ENCODE measurements around the gene PCDHGA1. TPM values are rescaled to one million over a fixed set of nuclear protein-coding genes. Genes with fewer than 3 reads are reported as not detected.

Gene PCDHGA1
- total RNA-seq, 1 donor from 2014 or later: 1.5 TPM

GRCh38 chr5:141511771-141512325 is 181.5 kb downstream of the PCDHGA1 start:
- H3K36me3 Mint-ChIP-seq: peaks cover 21% of the 10 kb centered on the region
- Histone ChIP-seq H3K27me3 (no peaks in the 10 kb centered on the region), H4K20me1 (ENCODE audit: low read depth) (peaks cover 16% of the 10 kb centered on the region), H3K4me2 (no peak overlapping the region), H3K4me3 (no peak overlapping the region), H3K36me3 (no peaks in the 10 kb centered on the region), H3K9ac (no peak overlapping the region), H2AFZ (replicated peaks) (no peak overlapping the region), H3K9me3 (ENCODE audit: low read depth) (no peaks in the 10 kb centered on the region), H3K27ac (no peak overlapping the region), H3K79me2 (ENCODE audit: low read depth) (no peaks in the 10 kb centered on the region), H3F3A (ENCODE audit: low read depth) (peaks cover 74% of the 10 kb centered on the region), H3K4me1 (peaks cover 56% of the 10 kb centered on the region)
- peaks cover 16% of the 10 kb centered on the region for H3K27me3 Mint-ChIP-seq (ENCODE audit: insufficient read depth, low read depth)
- DNase-seq (ENCODE audit: low spot score): no peak
- peaks cover 86% of the 10 kb centered on the region for H3K4me1 Mint-ChIP-seq
- TF ChIP-seq EZH2 (IDR thresholded peaks at IDR 0.05): no peak
- TF ChIP-seq CTCF (IDR thresholded peaks at IDR 0.05): no peak
- TF ChIP-seq EZH2phosphoT487 (IDR thresholded peaks at IDR 0.05): no peak
- H3K27ac Mint-ChIP-seq: peak overlapping the region; percentile 79
- no peaks in the 10 kb centered on the region for H3K9me3 Mint-ChIP-seq
- H3K4me3 Mint-ChIP-seq: peak overlapping the region; percentile 27

DNA sequence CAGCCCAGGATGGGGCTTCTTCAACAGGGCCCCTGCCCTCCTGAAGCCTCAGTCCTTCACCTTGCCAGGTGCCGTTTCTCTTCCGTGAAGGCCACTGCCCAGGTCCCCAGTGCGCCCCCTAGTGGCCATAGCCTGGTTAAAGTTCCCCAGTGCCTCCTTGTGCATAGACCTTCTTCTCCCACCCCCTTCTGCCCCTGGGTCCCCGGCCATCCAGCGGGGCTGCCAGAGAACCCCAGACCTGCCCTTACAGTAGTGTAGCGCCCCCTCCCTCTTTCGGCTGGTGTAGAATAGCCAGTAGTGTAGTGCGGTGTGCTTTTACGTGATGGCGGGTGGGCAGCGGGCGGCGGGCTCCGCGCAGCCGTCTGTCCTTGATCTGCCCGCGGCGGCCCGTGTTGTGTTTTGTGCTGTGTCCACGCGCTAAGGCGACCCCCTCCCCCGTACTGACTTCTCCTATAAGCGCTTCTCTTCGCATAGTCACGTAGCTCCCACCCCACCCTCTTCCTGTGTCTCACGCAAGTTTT is 182.1 kb downstream of the PCDHGA1 start:
- TF ChIP-seq EZH2phosphoT487 (IDR thresholded peaks at IDR 0.05) (no peak), EZH2 (IDR thresholded peaks at IDR 0.05) (no peak), CTCF (IDR thresholded peaks at IDR 0.05) (peak; percentile 97)
- peaks cover 10% of the 10 kb centered on the region for H4K20me1 ChIP-seq (ENCODE audit: low read depth)
- peaks cover 50% of the 10 kb centered on the region for H3K4me1 ChIP-seq
- no peaks in the 10 kb centered on the region for H3K79me2 ChIP-seq (ENCODE audit: low read depth)
- H3K27ac ChIP-seq: no peak overlapping the region
- H3K9ac ChIP-seq: no peak overlapping the region
- H3K9me3 Mint-ChIP-seq: no peaks in the 10 kb centered on the region
- H3K27me3 ChIP-seq: no peaks in the 10 kb centered on the region
- no peaks in the 10 kb centered on the region for H3K9me3 ChIP-seq (ENCODE audit: low read depth)
- peak; percentile 91 for DNase-seq (ENCODE audit: low spot score)
- H3K36me3 Mint-ChIP-seq: peaks cover 27% of the 10 kb centered on the region
- no peaks in the 10 kb centered on the region for H3K36me3 ChIP-seq
- peak overlapping the region; percentile 83 for H3K4me3 Mint-ChIP-seq
- H3K27ac Mint-ChIP-seq: peak overlapping the region; percentile 98
- no peak overlapping the region for H2AFZ ChIP-seq (replicated peaks)
- H3K4me1 Mint-ChIP-seq: peaks cover 86% of the 10 kb centered on the region
- H3K4me3 ChIP-seq: peak overlapping the region; percentile 44
- peak overlapping the region; percentile 92 for H3K4me2 ChIP-seq
- peaks cover 68% of the 10 kb centered on the region for H3F3A ChIP-seq (ENCODE audit: low read depth)
- H3K27me3 Mint-ChIP-seq (ENCODE audit: insufficient read depth, low read depth): peaks cover 16% of the 10 kb centered on the region

DNA sequence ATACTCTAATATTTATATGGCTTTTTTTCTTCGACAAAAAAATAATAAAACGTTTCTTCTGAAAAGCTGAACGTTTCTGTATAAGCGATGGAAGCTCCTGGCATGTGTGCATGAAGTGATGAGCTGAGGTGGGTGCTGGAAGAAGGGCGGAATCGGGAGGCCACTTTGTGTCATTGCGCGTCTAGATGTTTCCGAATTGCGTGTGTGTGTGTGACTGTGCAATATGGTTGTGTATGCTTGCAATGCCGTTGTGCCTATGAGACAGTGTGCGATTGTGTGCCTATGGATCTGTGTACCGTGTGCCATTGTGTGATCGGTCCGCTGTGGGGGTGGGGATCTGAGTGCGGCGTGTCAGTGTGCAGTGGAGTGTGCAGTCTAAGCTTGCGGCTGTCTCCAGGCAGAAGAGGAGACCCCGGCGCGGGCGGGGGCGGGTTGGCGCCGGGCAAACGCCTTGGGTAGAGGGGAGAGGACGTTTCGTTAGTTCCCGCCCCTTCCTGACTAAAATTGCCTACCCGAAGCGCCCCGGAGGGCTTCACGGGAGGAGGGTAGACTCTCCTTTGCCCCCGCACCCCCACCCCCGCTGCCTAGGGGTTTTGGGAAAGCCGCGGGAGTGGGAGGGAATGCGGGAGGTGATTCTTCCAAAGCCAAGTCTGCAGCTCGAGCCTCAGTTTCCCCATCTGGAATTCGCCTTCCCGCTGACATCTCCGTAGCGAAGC is 182.8 kb downstream of the PCDHGA1 start:
- Histone ChIP-seq H3K79me2 (ENCODE audit: low read depth) (no peaks in the 10 kb centered on the region), H3K4me2 (peak overlapping the region; percentile 92), H3K4me3 (peak overlapping the region; percentile 44), H3K36me3 (no peaks in the 10 kb centered on the region), H3K4me1 (peaks cover 44% of the 10 kb centered on the region), H2AFZ (replicated peaks) (no peak overlapping the region), H3F3A (ENCODE audit: low read depth) (peaks cover 62% of the 10 kb centered on the region), H3K27me3 (no peaks in the 10 kb centered on the region), H3K27ac (peak overlapping the region; percentile 74), H4K20me1 (ENCODE audit: low read depth) (peaks cover 4% of the 10 kb centered on the region), H3K9ac (no peak overlapping the region), H3K9me3 (ENCODE audit: low read depth) (no peaks in the 10 kb centered on the region)
- H3K27me3 Mint-ChIP-seq (ENCODE audit: insufficient read depth, low read depth): peaks cover 16% of the 10 kb centered on the region
- H3K36me3 Mint-ChIP-seq: peaks cover 32% of the 10 kb centered on the region
- peaks cover 86% of the 10 kb centered on the region for H3K4me1 Mint-ChIP-seq
- DNase-seq (ENCODE audit: low spot score): peak; percentile 81
- H3K27ac Mint-ChIP-seq: peak overlapping the region; percentile 98
- no peak for TF ChIP-seq EZH2 (IDR thresholded peaks at IDR 0.05)
- no peak for TF ChIP-seq EZH2phosphoT487 (IDR thresholded peaks at IDR 0.05)
- TF ChIP-seq CTCF (IDR thresholded peaks at IDR 0.05): no peak
- H3K9me3 Mint-ChIP-seq: no peaks in the 10 kb centered on the region
- H3K4me3 Mint-ChIP-seq: peak overlapping the region; percentile 83
